ENCODE data around the gene PCYT2. TPM values are rescaled to one million over a fixed set of nuclear protein-coding genes. Genes with fewer than 3 reads are reported as not detected.

Gene PCYT2
- polyA plus RNA-seq, 1 donor (not counting 4 experiments of a cell fraction or from before 2014, with no cell fraction given): 38.1 TPM

GRCh38 chr17:81903896-81904599 lies 7.2 kb downstream of the PCYT2 start:
- no peak overlapping the region for H3K4me3 ChIP-seq (ENCODE audit: control insufficient read depth in 2 of 3, extremely low read depth in 1 of 3, insufficient read depth in 2 of 3, low read depth in 1 of 3, low read length in 3 of 3)
- no peak overlapping the region for H2AFZ ChIP-seq (ENCODE audit: control insufficient read depth, low read length)
- no peak overlapping the region for H3K4me2 ChIP-seq (ENCODE audit: control insufficient read depth, extremely low read depth, insufficient read depth, low read depth, low read length)
- no peak overlapping the region for H3K9ac ChIP-seq (ENCODE audit: control insufficient read depth, extremely low read depth, insufficient read depth, low read length)
- H3K27ac ChIP-seq (ENCODE audit: control insufficient read depth, insufficient read depth, low read length): no peak overlapping the region
- H3K27me3 ChIP-seq (ENCODE audit: control insufficient read depth, extremely low read depth, insufficient read depth, low read length): no peaks in the 10 kb centered on the region
- DNase-seq (ENCODE audit: low read depth, low spot score): no peak
- dilution Hi-C loops (cut with MboI; ENCODE audit: extremely low pct_ligation_motif_present, low sequenced_read_pairs): no loop called here
- TF ChIP-seq EZH2 (IDR thresholded peaks at IDR 0.05; ENCODE audit: low read length): no peak
- TF ChIP-seq, protein P1, sequence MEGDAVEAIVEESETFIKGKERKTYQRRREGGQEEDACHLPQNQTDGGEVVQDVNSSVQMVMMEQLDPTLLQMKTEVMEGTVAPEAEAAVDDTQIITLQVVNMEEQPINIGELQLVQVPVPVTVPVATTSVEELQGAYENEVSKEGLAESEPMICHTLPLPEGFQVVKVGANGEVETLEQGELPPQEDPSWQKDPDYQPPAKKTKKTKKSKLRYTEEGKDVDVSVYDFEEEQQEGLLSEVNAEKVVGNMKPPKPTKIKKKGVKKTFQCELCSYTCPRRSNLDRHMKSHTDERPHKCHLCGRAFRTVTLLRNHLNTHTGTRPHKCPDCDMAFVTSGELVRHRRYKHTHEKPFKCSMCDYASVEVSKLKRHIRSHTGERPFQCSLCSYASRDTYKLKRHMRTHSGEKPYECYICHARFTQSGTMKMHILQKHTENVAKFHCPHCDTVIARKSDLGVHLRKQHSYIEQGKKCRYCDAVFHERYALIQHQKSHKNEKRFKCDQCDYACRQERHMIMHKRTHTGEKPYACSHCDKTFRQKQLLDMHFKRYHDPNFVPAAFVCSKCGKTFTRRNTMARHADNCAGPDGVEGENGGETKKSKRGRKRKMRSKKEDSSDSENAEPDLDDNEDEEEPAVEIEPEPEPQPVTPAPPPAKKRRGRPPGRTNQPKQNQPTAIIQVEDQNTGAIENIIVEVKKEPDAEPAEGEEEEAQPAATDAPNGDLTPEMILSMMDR (optimal IDR thresholded peaks at IDR 0.05 in 1 of 3, IDR thresholded peaks at IDR 0.05 in 1 of 3, conservative IDR thresholded peaks at IDR 0.05 in 1 of 3; ENCODE audit: extremely low read depth in 1 of 3, insufficient read depth in 2 of 3, low read length in 3 of 3): no peak
- H3K9me3 ChIP-seq (ENCODE audit: control insufficient read depth, low read depth, low read length): no peaks in the 10 kb centered on the region
- H4K20me1 ChIP-seq (ENCODE audit: control insufficient read depth, extremely low read depth, insufficient read depth, low read length): peaks cover 11% of the 10 kb centered on the region
- H3K9me1 ChIP-seq (ENCODE audit: control insufficient read depth, extremely low read depth, insufficient read depth, low read length): no peaks in the 10 kb centered on the region
- H3K79me2 ChIP-seq (ENCODE audit: control insufficient read depth, insufficient read depth, low read length): peaks cover under 1% of the 10 kb centered on the region
- peaks cover 26 to 41% of the 10 kb centered on the region in 2 experiments for H3K36me3 ChIP-seq (ENCODE audit: control insufficient read depth in 2 of 2, extremely low read depth in 1 of 2, insufficient read depth in 2 of 2, low read length in 2 of 2)
- H3K4me1 ChIP-seq (ENCODE audit: control insufficient read depth, extremely low read depth, insufficient read depth, low read length): peaks cover 18% of the 10 kb centered on the region
- no peak for FAIRE-seq

DNA sequence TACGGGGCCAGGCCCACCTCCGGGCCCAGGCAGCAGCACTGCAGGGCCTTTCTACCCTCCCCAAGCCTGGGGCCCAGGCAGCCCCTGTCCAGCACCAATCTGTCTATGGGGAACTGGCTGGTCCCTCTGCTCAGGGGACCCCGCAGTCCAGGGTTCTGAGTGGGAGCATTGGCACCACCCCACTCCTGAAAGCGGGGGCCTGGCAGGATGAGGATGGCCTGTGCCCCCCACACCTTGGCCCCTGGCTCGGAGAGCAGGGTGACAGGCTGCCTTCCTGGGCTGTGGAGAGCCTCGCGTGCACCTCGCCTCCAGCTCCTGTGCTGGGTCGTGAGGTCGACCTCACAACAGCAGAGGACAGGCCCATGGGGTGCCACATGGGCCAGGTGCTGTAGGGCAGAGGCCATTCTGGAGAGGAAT lies 7.8 kb downstream of the PCYT2 start:
- Histone ChIP-seq H3K27me3 (ENCODE audit: control insufficient read depth, extremely low read depth, insufficient read depth, low read length) (no peaks in the 10 kb centered on the region), H2AFZ (ENCODE audit: control insufficient read depth, low read length) (no peak overlapping the region), H3K27ac (ENCODE audit: control insufficient read depth, insufficient read depth, low read length) (no peak overlapping the region), H3K4me1 (ENCODE audit: control insufficient read depth, extremely low read depth, insufficient read depth, low read length) (peaks cover 25% of the 10 kb centered on the region), H3K36me3 (ENCODE audit: control insufficient read depth in 2 of 2, extremely low read depth in 1 of 2, insufficient read depth in 2 of 2, low read length in 2 of 2) (peaks cover 25 to 46% of the 10 kb centered on the region in 2 experiments), H3K4me2 (ENCODE audit: control insufficient read depth, extremely low read depth, insufficient read depth, low read depth, low read length) (no peak overlapping the region), H3K9me1 (ENCODE audit: control insufficient read depth, extremely low read depth, insufficient read depth, low read length) (no peaks in the 10 kb centered on the region), H3K79me2 (ENCODE audit: control insufficient read depth, insufficient read depth, low read length) (no peaks in the 10 kb centered on the region), H3K4me3 (ENCODE audit: control insufficient read depth in 2 of 3, extremely low read depth in 1 of 3, insufficient read depth in 2 of 3, low read depth in 1 of 3, low read length in 3 of 3) (no peak overlapping the region), H3K9me3 (ENCODE audit: control insufficient read depth, low read depth, low read length) (no peaks in the 10 kb centered on the region), H4K20me1 (ENCODE audit: control insufficient read depth, extremely low read depth, insufficient read depth, low read length) (peaks cover 14% of the 10 kb centered on the region), H3K9ac (ENCODE audit: control insufficient read depth, extremely low read depth, insufficient read depth, low read length) (no peak overlapping the region)
- FAIRE-seq (no peak), DNase-seq (ENCODE audit: low read depth, low spot score) (no peak)
- no peak for TF ChIP-seq EZH2 (IDR thresholded peaks at IDR 0.05; ENCODE audit: low read length)
- TF ChIP-seq, protein P1 (optimal IDR thresholded peaks at IDR 0.05 in 1 of 3, IDR thresholded peaks at IDR 0.05 in 1 of 3, conservative IDR thresholded peaks at IDR 0.05 in 1 of 3; ENCODE audit: extremely low read depth in 1 of 3, insufficient read depth in 2 of 3, low read length in 3 of 3): no peak
- dilution Hi-C loops (cut with MboI; ENCODE audit: extremely low pct_ligation_motif_present, low sequenced_read_pairs): no loop called here

Measured in keratinocyte (primary cell).